PC-3 (cell line): ENCODE results near the gene ACO1.

Experiments
- CTCF ChIP-seq: fragments of 300-600 bp; sonication (generic); conservative IDR thresholded peaks from 2 replicates; pipeline ENCODE4 v1.5.1; 2017; ENCODE audit warnings: antibody characterized with exemption, low read depth, mild to moderate bottlenecking, low read length
- EZH2phosphoT487 ChIP-seq: fragments of 300-600 bp; sonication (generic); IDR thresholded peaks from 2 replicates; pipeline ENCODE4 v1.6.1; 2018; ENCODE audit warnings: mild to moderate bottlenecking, antibody characterized with exemption, low read length, borderline replicate concordance

DNA sequence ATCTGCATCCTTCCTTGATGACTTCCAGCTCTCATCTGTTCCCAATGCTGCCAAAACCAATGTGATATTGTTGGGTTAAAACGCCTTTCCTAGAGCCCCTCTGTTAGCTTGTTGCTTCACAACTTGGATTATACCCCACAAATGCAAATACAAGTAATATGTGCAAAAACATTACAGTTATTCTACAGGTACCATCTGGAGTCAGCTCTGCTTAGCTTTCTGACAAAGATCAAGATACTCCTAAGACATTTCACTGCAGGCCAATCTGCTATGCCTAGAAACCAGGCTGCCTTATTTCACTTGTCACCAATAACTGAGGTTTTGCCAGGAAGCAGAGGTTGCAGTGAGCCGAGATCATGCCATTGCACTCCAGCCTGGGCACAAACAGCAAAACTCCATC lies 36.9 kb upstream of the ACO1 start:
- TF ChIP-seq CTCF (no peak), EZH2phosphoT487 (no peak)
